ENCODE results near the gene RAB11B. TPM values are rescaled to one million over a fixed set of nuclear protein-coding genes. Genes with fewer than 3 reads are reported as not detected.

RAB11B gene
- total RNA-seq, 4 donors from 2014 or later = 48.6 to 159 (median 56.1) TPM

- 20 to 68% methylated on average over 1 to 2 of the region's 2 CpGs for WGBS, 2 donors (ENCODE audit: low coverage in 1 of 2)
- Histone ChIP-seq H3K9me3 (no peaks in the 10 kb centered on the region), H3K27me3 (no peaks in the 10 kb centered on the region), H3K4me1 (peaks cover 17 to 32% (median 26%) of the 10 kb centered on the region in 4 donors), H3K27ac (peak overlapping the region in 3 of 4 donors; percentile 99 to 100 (median 100)), H3K4me3 (no peak overlapping the region), H3K36me3 (no peaks in the 10 kb centered on the region)
- TF ChIP-seq CTCF (IDR thresholded peaks at IDR 0.05) = no peak
- TF ChIP-seq POLR2A (IDR thresholded peaks at IDR 0.05) = no peak
- no peak for TF ChIP-seq EP300 (IDR thresholded peaks at IDR 0.05; ENCODE audit: low read depth)
- no peak for TF ChIP-seq POLR2AphosphoS5 (IDR thresholded peaks at IDR 0.05)
- in situ Hi-C loops (cut with MboI; ENCODE audit: low pct_ligation_motif_present in 1 of 4, low pct_unique_long_range_greater_than_20kb in 1 of 4, low sequenced_read_pairs in 3 of 4) (no loop called here), intact Hi-C loops (cut with DNase I; ENCODE audit: low total_unique reads) (no loop called here)
- no peak for DNase-seq
These were observed 1.6 kb upstream of the RAB11B start for GRCh38 chr19:8388612-8388958.

- H3K4me3 ChIP-seq = peak overlapping the region; percentile 86 to 100 (median 95)
- H3K4me1 ChIP-seq = peaks cover 17 to 45% (median 27%) of the 10 kb centered on the region in 4 donors
- no peaks in the 10 kb centered on the region for H3K27me3 ChIP-seq
- in situ Hi-C loops (cut with MboI; ENCODE audit: low pct_ligation_motif_present in 1 of 4, low pct_unique_long_range_greater_than_20kb in 1 of 4, low sequenced_read_pairs in 3 of 4) (no loop called here), intact Hi-C loops (cut with DNase I; ENCODE audit: low total_unique reads) (loop anchor here (1.0 kb wide), 1 partner anchor 28 kb away; no protein-coding TSS in a partner anchor)
- WGBS, 2 donors (ENCODE audit: low coverage in 1 of 2) = 0% methylated on average over 2 to 14 of the region's 28 CpGs
- no peak for TF ChIP-seq EP300 (IDR thresholded peaks at IDR 0.05; ENCODE audit: low read depth)
- peak; percentile 34 for TF ChIP-seq POLR2A (IDR thresholded peaks at IDR 0.05)
- no peak for TF ChIP-seq CTCF (IDR thresholded peaks at IDR 0.05)
- no peak for TF ChIP-seq POLR2AphosphoS5 (IDR thresholded peaks at IDR 0.05)
- peak overlapping the region; percentile 99 to 100 (median 100) for H3K27ac ChIP-seq
- no peaks in the 10 kb centered on the region for H3K9me3 ChIP-seq
- H3K36me3 ChIP-seq = no peaks in the 10 kb centered on the region
- peak; percentile 97 for DNase-seq
These were observed 439 bp downstream of the RAB11B start for GRCh38 chr19:8390617-8390981.

- Histone ChIP-seq H3K27ac (peak overlapping the region; percentile 99 to 100 (median 100)), H3K9me3 (no peaks in the 10 kb centered on the region), H3K4me1 (peaks cover 17 to 45% (median 31%) of the 10 kb centered on the region in 4 donors), H3K27me3 (no peaks in the 10 kb centered on the region), H3K36me3 (no peaks in the 10 kb centered on the region), H3K4me3 (peak overlapping the region in 2 of 4 donors; percentile 4 to 96)
- in situ Hi-C loops (cut with MboI; ENCODE audit: low pct_ligation_motif_present in 1 of 4, low pct_unique_long_range_greater_than_20kb in 1 of 4, low sequenced_read_pairs in 3 of 4) (no loop called here), intact Hi-C loops (cut with DNase I; ENCODE audit: low total_unique reads) (no loop called here)
- DNase-seq = no peak
- 0 to 72% methylated on average over 1 to 23 of the region's 23 CpGs for WGBS, 2 donors (ENCODE audit: low coverage in 1 of 2)
- TF ChIP-seq POLR2A (IDR thresholded peaks at IDR 0.05) = no peak
- TF ChIP-seq POLR2AphosphoS5 (IDR thresholded peaks at IDR 0.05) = no peak
- TF ChIP-seq CTCF (IDR thresholded peaks at IDR 0.05) = no peak
- TF ChIP-seq EP300 (IDR thresholded peaks at IDR 0.05; ENCODE audit: low read depth) = no peak
These were observed 1.2 kb downstream of the RAB11B start for GRCh38 chr19:8391198-8392016.

GRCh38 chr19:8392017-8392591 is 1.9 kb downstream of the RAB11B start:
- Histone ChIP-seq H3K36me3 (no peaks in the 10 kb centered on the region), H3K27me3 (no peaks in the 10 kb centered on the region), H3K4me1 (peaks cover 21 to 52% (median 32%) of the 10 kb centered on the region in 4 donors), H3K9me3 (no peaks in the 10 kb centered on the region), H3K27ac (peak overlapping the region; percentile 99 to 100 (median 100)), H3K4me3 (peak overlapping the region in 1 of 4 donors; percentile 4)
- peak in 2 of 3 donors; percentile 34 to 73 for TF ChIP-seq POLR2AphosphoS5 (IDR thresholded peaks at IDR 0.05)
- no peak for TF ChIP-seq EP300 (IDR thresholded peaks at IDR 0.05; ENCODE audit: low read depth)
- no peak for TF ChIP-seq CTCF (IDR thresholded peaks at IDR 0.05)
- WGBS, 2 donors (ENCODE audit: low coverage in 1 of 2) = 35% methylated on average over 11 of the region's 11 CpGs; no CpG with 5 or more reads in 1 of the 2 donors
- DNase-seq = no peak
- in situ Hi-C loops (cut with MboI; ENCODE audit: low pct_ligation_motif_present in 1 of 4, low pct_unique_long_range_greater_than_20kb in 1 of 4, low sequenced_read_pairs in 3 of 4) = no loop called here
- intact Hi-C loops (cut with DNase I; ENCODE audit: low total_unique reads) = no loop called here

All from transverse colon (tissue), 4 donors.